D721Med (cell line): ENCODE results near the gene HBE1.
"Not testable (repeated sequence)": the region's sequence is repeated elsewhere in the genome, so short reads cannot be mapped to it uniquely, and the experiment has no call there.

Experiments
- DNase-seq: peaks from one replicate; pipeline ENCODE4 v3.0.0; 2011; ENCODE audit warnings: low spot score; ENCODE audit not compliant: insufficient read length
- FAIRE-seq: peaks from 2 replicates; lab custom pipeline; 2011; peaks lifted over from hg19 to GRCh38; lab: Jason Lieb, UNC
- CTCF ChIP-seq: IDR thresholded peaks from 2 replicates; pipeline ENCODE4 v1.5.1; 2012; ENCODE audit warnings: mild to moderate bottlenecking, control low read depth; ENCODE audit not compliant: insufficient read depth; ENCODE audit errors: missing control alignments

The HBE1 gene

DNA sequence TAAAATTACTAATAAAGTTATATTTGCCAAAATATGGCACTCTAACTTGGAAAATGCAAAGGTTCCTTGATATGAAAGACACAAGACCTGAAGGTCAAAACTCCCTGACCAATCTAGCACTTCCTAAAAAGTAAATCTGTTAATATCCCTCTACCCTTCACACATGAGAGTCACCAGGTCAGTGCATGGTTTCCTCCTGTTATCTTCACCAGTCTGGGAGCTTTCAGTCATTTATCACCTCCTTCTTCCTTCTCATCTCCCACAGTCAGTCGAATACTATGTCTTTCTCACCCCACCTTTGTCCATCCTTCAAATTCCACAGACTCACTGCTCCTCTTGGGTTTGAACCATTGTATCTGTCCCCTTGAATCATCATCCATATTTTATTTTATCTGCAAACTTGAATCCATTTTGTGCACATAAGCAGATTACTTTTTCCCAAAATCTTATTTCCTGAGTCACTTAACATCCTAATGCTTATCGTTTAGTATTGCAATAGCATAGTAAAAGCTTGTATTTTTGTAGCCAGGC is 2.6 kb downstream of the HBE1 start:
- no peak for TF ChIP-seq CTCF
- FAIRE-seq, result no peak
- DNase-seq, result no peak

DNA sequence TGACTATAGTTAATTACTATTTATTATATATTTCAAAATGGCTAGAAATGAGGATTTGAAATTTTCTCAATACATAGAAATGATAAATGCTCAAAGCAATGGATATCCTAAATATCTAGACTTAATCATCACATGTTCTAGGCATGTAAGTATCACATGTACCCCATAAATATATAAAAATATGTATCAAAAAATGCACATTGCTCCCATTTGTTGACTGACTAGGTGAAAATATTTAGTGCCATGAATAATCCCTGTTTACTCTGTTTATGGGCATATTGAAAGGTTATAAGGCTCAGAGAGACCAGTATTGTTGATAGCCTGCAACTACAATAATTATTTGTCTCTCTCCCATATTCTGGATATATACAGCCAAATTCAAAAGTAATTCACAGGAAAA is 3.1 kb downstream of the HBE1 start:
- DNase-seq (no peak), FAIRE-seq (no peak)
- no peak for TF ChIP-seq CTCF

- DNase-seq (no peak), FAIRE-seq (no peak)
- no peak for TF ChIP-seq CTCF
Measured at GRCh38 chr11:5265832-5266231, 3.9 kb downstream of the HBE1 start.

DNA sequence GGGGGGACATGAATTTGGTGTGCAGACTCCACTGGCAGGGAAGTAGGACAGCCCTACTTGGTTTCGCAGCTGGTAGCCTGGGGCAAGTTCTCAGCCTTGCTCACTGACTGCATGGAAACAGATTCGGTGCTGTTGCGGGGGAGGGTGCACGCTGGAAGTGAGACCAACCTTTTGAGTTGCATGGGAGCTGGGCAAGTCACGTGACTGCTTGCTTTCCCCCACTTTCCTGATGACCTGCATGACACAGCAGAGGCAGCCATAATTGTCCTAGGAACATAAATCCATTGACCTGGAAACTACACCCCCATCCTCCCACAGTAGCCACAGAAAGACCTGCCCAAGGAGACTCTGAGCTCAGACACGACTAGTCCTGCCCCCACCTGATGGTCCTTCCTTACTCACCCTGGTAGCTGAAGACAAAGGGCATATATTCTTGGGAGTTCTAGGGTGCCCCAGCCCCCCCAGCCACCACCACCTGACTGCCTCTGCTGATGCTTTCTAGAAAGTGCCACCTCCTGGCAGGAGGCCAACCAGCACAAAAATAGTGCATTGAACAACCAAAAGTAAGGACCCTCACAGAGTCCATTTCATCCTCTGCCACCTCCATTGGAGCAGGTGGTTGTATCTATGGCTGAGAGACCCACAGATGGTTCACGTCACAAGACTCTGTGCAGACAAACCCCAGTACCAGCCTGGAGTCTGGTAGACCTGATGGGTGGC is 11.0 kb downstream of the HBE1 start:
- no peak for DNase-seq
- no peak for FAIRE-seq
- TF ChIP-seq CTCF, result no peak

DNA sequence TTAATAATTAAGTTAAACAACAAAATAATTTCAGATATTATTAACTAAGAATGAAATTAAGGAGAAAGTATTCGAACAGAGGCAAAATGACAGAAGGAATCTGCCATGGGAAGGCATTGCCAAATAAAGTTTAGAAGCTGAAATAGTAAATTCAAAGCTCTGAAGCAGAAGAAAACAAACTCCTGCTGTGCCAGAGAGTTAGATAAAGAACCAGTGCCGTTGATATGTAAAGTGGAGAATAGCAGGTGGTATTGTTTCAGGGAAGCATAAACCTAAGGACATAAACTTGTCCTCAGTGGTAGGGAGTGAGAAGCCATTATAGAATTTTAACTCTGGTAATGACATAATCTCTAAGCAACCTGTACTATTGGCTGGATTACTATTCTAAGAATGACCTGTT is 12.4 kb downstream of the HBE1 start:
- DNase-seq, result no peak
- no peak for FAIRE-seq
- no peak for TF ChIP-seq CTCF

DNA sequence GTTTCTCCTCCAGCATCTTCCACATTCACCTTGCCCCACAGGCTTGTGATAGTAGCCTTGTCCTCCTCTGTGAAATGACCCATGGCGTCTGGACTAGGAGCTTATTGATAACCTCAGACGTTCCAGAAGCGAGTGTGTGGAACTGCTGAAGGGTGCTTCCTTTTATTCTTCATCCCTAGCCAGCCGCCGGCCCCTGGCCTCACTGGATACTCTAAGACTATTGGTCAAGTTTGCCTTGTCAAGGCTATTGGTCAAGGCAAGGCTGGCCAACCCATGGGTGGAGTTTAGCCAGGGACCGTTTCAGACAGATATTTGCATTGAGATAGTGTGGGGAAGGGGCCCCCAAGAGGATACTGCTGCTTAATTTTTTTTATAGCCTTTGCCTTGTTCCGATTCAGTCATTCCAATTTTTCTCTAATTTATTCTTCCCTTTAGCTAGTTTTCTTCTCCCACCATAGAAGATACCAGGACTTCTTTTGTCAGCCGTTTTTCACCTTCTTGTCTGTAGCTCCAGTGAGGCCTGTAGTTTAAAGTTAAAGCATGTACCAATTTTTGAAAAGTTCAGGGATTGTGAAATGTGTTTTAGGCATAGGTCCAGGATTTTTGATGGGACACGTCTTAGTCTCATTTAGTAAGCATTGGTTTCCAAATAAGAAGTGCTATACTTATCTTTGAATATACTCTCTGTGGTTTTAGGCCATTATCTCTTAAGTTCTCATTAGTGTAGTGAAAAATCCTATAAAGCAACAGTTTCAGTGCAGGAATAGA is 14.9 kb downstream of the HBE1 start, which contains the start of gene HBG2:
TSS of gene HBG2 (minus strand) at position 136 of the 768 bp plus-strand sequence. CDS start at position 83, 53 bp downstream.
- not testable (repeated sequence) for FAIRE-seq, DNase-seq

GRCh38 chr11:5254023-5254422 is 15.7 kb downstream of the HBE1 start:
- not testable (repeated sequence) for DNase-seq, FAIRE-seq

- not testable (repeated sequence) for DNase-seq, FAIRE-seq
Measured at GRCh38 chr11:5253440-5253839, 16.3 kb downstream of the HBE1 start.
